Keratinocyte (primary cell): ENCODE data around the gene ATP11B. TPM values are rescaled to one million over a fixed set of nuclear protein-coding genes. Genes with fewer than 3 reads are reported as not detected.

Source experiments
- DNase-seq: peaks from one replicate; pipeline ENCODE4 v3.0.0-alpha.2; 2011; ENCODE audit warnings: low read depth, missing footprints, low spot score
- FAIRE-seq: peaks from 2 replicates; lab custom pipeline; 2011; peaks lifted over from hg19 to GRCh38; lab: Jason Lieb, UNC
- H2AFZ ChIP-seq: 2 replicates; pipeline ENCODE4 v1.6.0; 2012; ENCODE audit warnings: low read length, control low read depth, inconsistent platforms; ENCODE audit not compliant: control insufficient read depth
- H3K27ac ChIP-seq: 2 replicates; pipeline ENCODE4 v1.5.1; 2011; ENCODE audit warnings: low read length; ENCODE audit not compliant: control insufficient read depth, insufficient read depth
- H3K27me3 ChIP-seq: 3 replicates; pipeline ENCODE4 v1.6.0; 2011; ENCODE audit warnings: low read length; ENCODE audit not compliant: control insufficient read depth, insufficient read depth; ENCODE audit errors: extremely low read depth
- H3K36me3 ChIP-seq, 2 experiments: 2 replicates in 1 of 2; 3 replicates in 1 of 2; pipeline ENCODE4 v1.5.1; 2011; ENCODE audit warnings: low read length in 2 of 2, mild to moderate bottlenecking in 1 of 2; ENCODE audit not compliant: control insufficient read depth in 2 of 2, insufficient read depth in 2 of 2; ENCODE audit errors: extremely low read depth in 1 of 2
- H3K4me1 ChIP-seq: 3 replicates; pipeline ENCODE4 v1.5.1; 2011; ENCODE audit warnings: low read length; ENCODE audit not compliant: control insufficient read depth, insufficient read depth; ENCODE audit errors: extremely low read depth
- H3K4me2 ChIP-seq: 3 replicates; pipeline ENCODE4 v1.6.0; 2011; ENCODE audit warnings: low read depth, low read length; ENCODE audit not compliant: control insufficient read depth, insufficient read depth; ENCODE audit errors: extremely low read depth
- H3K4me3 ChIP-seq, 3 experiments: fragments of 200-600 bp in 1 of 3; sonication (generic) in 1 of 3; 2 replicates in 2 of 3; 3 replicates in 1 of 3; pipeline ENCODE4 v1.5.1; 2011 to 2016; ENCODE audit warnings: low read length in 3 of 3, mild to moderate bottlenecking in 3 of 3, control low read depth in 2 of 3, inconsistent platforms in 1 of 3, low read depth in 1 of 3, mixed read lengths in 1 of 3, mixed run types in 1 of 3, moderate library complexity in 1 of 3; ENCODE audit not compliant: control insufficient read depth in 2 of 3, insufficient read depth in 2 of 3; ENCODE audit errors: extremely low read depth in 1 of 3
- H3K79me2 ChIP-seq: 2 replicates; pipeline ENCODE4 v1.6.0; 2012; ENCODE audit warnings: low read length; ENCODE audit not compliant: control insufficient read depth, insufficient read depth
- H3K9ac ChIP-seq: 3 replicates; pipeline ENCODE4 v1.6.0; 2011; ENCODE audit warnings: low read length; ENCODE audit not compliant: control insufficient read depth, insufficient read depth; ENCODE audit errors: extremely low read depth
- H3K9me1 ChIP-seq: 3 replicates; pipeline ENCODE4 v1.6.0; 2011; ENCODE audit warnings: low read length; ENCODE audit not compliant: control insufficient read depth, insufficient read depth; ENCODE audit errors: extremely low read depth
- H3K9me3 ChIP-seq: 2 replicates; pipeline ENCODE4 v1.5.1; 2012; ENCODE audit warnings: low read depth, low read length; ENCODE audit not compliant: control insufficient read depth
- H4K20me1 ChIP-seq: 3 replicates; pipeline ENCODE4 v1.6.0; 2011; ENCODE audit warnings: low read length; ENCODE audit not compliant: control insufficient read depth, insufficient read depth; ENCODE audit errors: extremely low read depth
- EZH2 ChIP-seq: IDR thresholded peaks from one replicate; pipeline ENCODE4 v1.6.1; 2012; ENCODE audit warnings: inconsistent platforms, mild to moderate bottlenecking, low read length, moderate library complexity
- dilution Hi-C: fragments of 300-500 bp; cut with MboI; formaldehyde crosslinking; loops from one replicate; pipeline ENCODE4 v1.7.0; 2020; ENCODE audit warnings: low sequenced_read_pairs; ENCODE audit not compliant: extremely low pct_ligation_motif_present
- polyA plus RNA-seq, 5 experiments: library from polyadenylated mRNA; depleted of rRNA in 3 of 5; stranded (reverse) in 3 of 5; stranded (forward) in 1 of 5; unstranded in 1 of 5; fragments of >200 nt; gene quantifications; 1 replicate in 1 of 5; 2 replicates in 3 of 5; 3 replicates in 1 of 5; pipeline versions ENCODE4 v1.2.1 to v1.2.3, GENCODE V29; 2011 to 2012; ENCODE audit warnings: missing spikeins in 2 of 5, low read depth in 1 of 5, low replicate concordance in 1 of 5
- TF ChIP-seq, protein P1 (sequence below), 3 experiments: IDR thresholded peaks in 1 of 3; conservative IDR thresholded peaks in 1 of 3; optimal IDR thresholded peaks in 1 of 3; 2 replicates in 2 of 3; 3 replicates in 1 of 3; pipeline versions ENCODE3 to v1.5.1; 2011; ENCODE audit warnings: low read length in 3 of 3, mild to moderate bottlenecking in 3 of 3, moderate library complexity in 2 of 3, control low read depth in 1 of 3, inconsistent platforms in 1 of 3; ENCODE audit not compliant: insufficient read depth in 2 of 3; ENCODE audit errors: extremely low read depth in 1 of 3

ATP11B gene
- polyA plus RNA-seq, 1 donor (not counting 4 experiments of a cell fraction or from before 2014, with no cell fraction given): 28.9 TPM

- H4K20me1 ChIP-seq: no peaks in the 10 kb centered on the region
- no peaks in the 10 kb centered on the region for H3K27me3 ChIP-seq
- H3K27ac ChIP-seq: no peak overlapping the region
- dilution Hi-C loops: no loop called here
- no peaks in the 10 kb centered on the region for H3K9me3 ChIP-seq
- no peak for FAIRE-seq
- H3K9ac ChIP-seq: no peak overlapping the region
- peaks cover 23% of the 10 kb centered on the region for H3K79me2 ChIP-seq
- H3K4me3 ChIP-seq: no peak overlapping the region
- TF ChIP-seq EZH2: no peak
- TF ChIP-seq, protein P1, sequence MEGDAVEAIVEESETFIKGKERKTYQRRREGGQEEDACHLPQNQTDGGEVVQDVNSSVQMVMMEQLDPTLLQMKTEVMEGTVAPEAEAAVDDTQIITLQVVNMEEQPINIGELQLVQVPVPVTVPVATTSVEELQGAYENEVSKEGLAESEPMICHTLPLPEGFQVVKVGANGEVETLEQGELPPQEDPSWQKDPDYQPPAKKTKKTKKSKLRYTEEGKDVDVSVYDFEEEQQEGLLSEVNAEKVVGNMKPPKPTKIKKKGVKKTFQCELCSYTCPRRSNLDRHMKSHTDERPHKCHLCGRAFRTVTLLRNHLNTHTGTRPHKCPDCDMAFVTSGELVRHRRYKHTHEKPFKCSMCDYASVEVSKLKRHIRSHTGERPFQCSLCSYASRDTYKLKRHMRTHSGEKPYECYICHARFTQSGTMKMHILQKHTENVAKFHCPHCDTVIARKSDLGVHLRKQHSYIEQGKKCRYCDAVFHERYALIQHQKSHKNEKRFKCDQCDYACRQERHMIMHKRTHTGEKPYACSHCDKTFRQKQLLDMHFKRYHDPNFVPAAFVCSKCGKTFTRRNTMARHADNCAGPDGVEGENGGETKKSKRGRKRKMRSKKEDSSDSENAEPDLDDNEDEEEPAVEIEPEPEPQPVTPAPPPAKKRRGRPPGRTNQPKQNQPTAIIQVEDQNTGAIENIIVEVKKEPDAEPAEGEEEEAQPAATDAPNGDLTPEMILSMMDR (optimal IDR thresholded peaks at IDR 0.05 in 1 of 3, IDR thresholded peaks at IDR 0.05 in 1 of 3, conservative IDR thresholded peaks at IDR 0.05 in 1 of 3; ENCODE audit: extremely low read depth in 1 of 3, insufficient read depth in 2 of 3, low read length in 3 of 3): no peak
- no peak overlapping the region for H2AFZ ChIP-seq
- H3K4me1 ChIP-seq: peaks cover 11% of the 10 kb centered on the region
- H3K4me2 ChIP-seq: no peak overlapping the region
- peaks cover 4 to 7% of the 10 kb centered on the region in 2 experiments for H3K36me3 ChIP-seq
- no peak for DNase-seq
- H3K9me1 ChIP-seq: no peaks in the 10 kb centered on the region
Observed at GRCh38 chr3:182824957-182825356, 31.7 kb downstream of the ATP11B start.

- H3K9me3 ChIP-seq: no peaks in the 10 kb centered on the region
- peak overlapping the region; percentile 33 for H3K9ac ChIP-seq
- H3K4me3 ChIP-seq: peak overlapping the region in 1 of 3 experiments; percentile 29
- H3K27ac ChIP-seq: peak overlapping the region; percentile 61
- H3K4me1 ChIP-seq: peaks cover 18% of the 10 kb centered on the region
- DNase-seq (peak; percentile 26), FAIRE-seq (peak; percentile 67)
- dilution Hi-C loops: no loop called here
- H4K20me1 ChIP-seq: no peaks in the 10 kb centered on the region
- peak overlapping the region; percentile 51 for H3K4me2 ChIP-seq
- peak overlapping the region; percentile 6 for H2AFZ ChIP-seq
- no peaks in the 10 kb centered on the region for H3K9me1 ChIP-seq
- TF ChIP-seq, protein P1 (optimal IDR thresholded peaks at IDR 0.05 in 1 of 3, IDR thresholded peaks at IDR 0.05 in 1 of 3, conservative IDR thresholded peaks at IDR 0.05 in 1 of 3; ENCODE audit: extremely low read depth in 1 of 3, insufficient read depth in 2 of 3, low read length in 3 of 3): no peak
- TF ChIP-seq EZH2: no peak
- peaks cover 8 to 10% of the 10 kb centered on the region in 2 experiments for H3K36me3 ChIP-seq
- H3K79me2 ChIP-seq: peaks cover 9% of the 10 kb centered on the region
- H3K27me3 ChIP-seq: no peaks in the 10 kb centered on the region
Observed at GRCh38 chr3:182829761-182830405, 36.6 kb downstream of the ATP11B start.
